Thyroid gland (tissue), 4 donors: ENCODE data around the gene MIB1.

Experiments used
- POLR2A ChIP-seq, 2 donors: fragments of 450-650 bp; IDR thresholded peaks; one replicate each; pipeline ENCODE4 v1.6.1; 2017; ENCODE audit warnings: antibody characterized with exemption in 2 of 2, mild to moderate bottlenecking in 2 of 2, moderate library complexity in 1 of 2
- TF ChIP-seq, protein P1 (sequence below), 6 experiments: fragments of 200-600 bp in 3 of 6; fragments of 450-650 bp in 3 of 6; sonication (generic) in 3 of 6; IDR thresholded peaks; one replicate each; pipeline ENCODE4 v1.5.1; 2016 to 2019; ENCODE audit warnings: antibody characterized with exemption in 6 of 6, mild to moderate bottlenecking in 2 of 6, inconsistent platforms in 1 of 6, moderate library complexity in 1 of 6

DNA sequence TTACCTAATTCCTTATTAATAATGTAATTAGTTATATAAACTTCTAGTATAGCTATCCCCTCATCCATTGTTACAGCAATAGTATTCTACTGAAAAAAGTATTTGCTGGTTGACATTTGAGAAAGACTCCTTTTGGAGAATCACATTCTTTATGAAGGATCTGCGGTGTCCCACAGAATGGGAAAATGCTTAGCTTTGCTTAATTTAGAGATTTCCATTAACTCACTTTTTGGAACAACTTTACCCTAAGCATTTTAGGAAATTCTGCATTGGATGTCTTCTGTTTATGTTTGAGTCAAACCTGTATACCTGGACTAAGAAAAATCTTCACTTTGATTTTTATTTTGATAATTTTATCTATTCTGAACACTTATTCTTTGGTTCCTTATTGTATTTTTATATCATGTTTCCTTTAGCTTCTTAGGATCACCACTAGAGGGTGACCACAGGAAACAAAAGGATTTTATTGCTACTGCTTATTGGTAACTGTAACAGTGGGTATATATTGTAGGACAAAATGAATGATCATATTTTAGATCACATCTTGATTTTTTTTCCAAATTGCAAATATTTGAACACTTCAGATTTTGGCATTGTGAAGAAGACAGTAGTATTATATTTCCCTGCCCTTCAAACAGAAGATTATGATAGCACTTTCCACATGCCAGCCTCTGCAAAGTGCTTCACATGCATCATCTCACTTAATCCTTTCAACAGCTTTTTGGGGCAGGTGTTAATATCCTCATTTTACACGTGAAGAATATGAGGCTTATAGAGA, 79.6 kb downstream of the MIB1 start:
- TF ChIP-seq, protein P1, sequence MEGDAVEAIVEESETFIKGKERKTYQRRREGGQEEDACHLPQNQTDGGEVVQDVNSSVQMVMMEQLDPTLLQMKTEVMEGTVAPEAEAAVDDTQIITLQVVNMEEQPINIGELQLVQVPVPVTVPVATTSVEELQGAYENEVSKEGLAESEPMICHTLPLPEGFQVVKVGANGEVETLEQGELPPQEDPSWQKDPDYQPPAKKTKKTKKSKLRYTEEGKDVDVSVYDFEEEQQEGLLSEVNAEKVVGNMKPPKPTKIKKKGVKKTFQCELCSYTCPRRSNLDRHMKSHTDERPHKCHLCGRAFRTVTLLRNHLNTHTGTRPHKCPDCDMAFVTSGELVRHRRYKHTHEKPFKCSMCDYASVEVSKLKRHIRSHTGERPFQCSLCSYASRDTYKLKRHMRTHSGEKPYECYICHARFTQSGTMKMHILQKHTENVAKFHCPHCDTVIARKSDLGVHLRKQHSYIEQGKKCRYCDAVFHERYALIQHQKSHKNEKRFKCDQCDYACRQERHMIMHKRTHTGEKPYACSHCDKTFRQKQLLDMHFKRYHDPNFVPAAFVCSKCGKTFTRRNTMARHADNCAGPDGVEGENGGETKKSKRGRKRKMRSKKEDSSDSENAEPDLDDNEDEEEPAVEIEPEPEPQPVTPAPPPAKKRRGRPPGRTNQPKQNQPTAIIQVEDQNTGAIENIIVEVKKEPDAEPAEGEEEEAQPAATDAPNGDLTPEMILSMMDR (IDR thresholded peaks at IDR 0.05): peak in 5 of 6 experiments; percentile 12 to 57 (median 51)
- TF ChIP-seq POLR2A (IDR thresholded peaks at IDR 0.05): no peak
